ENCODE results near the gene UBE2I.

UBE2I gene

DNA sequence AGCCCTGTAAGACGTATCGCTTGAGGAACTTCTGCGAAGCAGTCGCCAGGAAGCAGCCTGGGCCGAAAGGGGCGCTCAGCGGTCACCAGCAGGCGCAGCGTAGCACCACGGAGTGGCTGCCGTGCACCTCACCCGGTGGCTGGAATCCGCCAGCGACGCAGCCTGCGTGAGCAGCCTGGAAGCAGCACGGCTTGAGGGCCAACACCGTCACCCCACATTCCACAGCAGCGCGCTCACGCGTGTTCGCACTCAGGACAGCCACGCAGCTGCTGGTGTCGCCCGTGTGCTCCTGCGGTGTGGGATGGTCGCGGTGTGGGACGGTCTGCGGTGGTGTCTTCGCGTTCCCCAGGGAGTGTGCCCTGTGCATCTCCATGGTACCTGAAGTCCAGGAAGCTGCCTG, 9.6 kb downstream of the UBE2I start:
- H3K27me3 ChIP-seq (ENCODE audit: control insufficient read depth, insufficient read depth, low read length), result no peaks in the 10 kb centered on the region
- H3K4me2 ChIP-seq (ENCODE audit: low read length), result no peak overlapping the region
- no peak overlapping the region for H3K9ac ChIP-seq (ENCODE audit: low read depth, low read length)
- no peaks in the 10 kb centered on the region for H3K4me1 ChIP-seq (ENCODE audit: control insufficient read depth, insufficient read depth, low read length)
- H3K9me3 ChIP-seq (replicated peaks; ENCODE audit: low read length), result no peaks in the 10 kb centered on the region
- no peak overlapping the region for H3K4me3 ChIP-seq (ENCODE audit: low read length)
- peaks cover 84% of the 10 kb centered on the region for H3K36me3 ChIP-seq (ENCODE audit: insufficient read depth, low read length)

DNA sequence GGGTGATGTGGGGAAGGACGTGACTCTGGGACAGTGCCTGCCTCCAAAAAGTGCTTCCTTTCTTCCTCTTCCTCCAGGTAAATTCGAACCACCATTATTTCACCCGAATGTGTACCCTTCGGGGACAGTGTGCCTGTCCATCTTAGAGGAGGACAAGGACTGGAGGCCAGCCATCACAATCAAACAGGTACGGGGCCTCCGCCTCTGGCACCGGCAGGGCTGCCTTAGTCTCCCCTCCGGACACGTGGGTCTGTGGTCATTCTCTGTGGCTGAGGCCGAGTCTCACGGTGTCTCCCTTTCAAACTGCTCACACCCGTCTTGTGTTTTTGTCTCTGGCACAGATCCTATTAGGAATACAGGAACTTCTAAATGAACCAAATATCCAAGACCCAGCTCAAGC, 10.7 kb downstream of the UBE2I start:
- Histone ChIP-seq H3K9me3 (replicated peaks; ENCODE audit: low read length) (no peaks in the 10 kb centered on the region), H3K4me3 (ENCODE audit: low read length) (no peak overlapping the region), H3K4me2 (ENCODE audit: low read length) (no peak overlapping the region), H3K27me3 (ENCODE audit: control insufficient read depth, insufficient read depth, low read length) (no peaks in the 10 kb centered on the region), H3K36me3 (ENCODE audit: insufficient read depth, low read length) (peaks cover 84% of the 10 kb centered on the region), H3K4me1 (ENCODE audit: control insufficient read depth, insufficient read depth, low read length) (no peaks in the 10 kb centered on the region), H3K9ac (ENCODE audit: low read depth, low read length) (no peak overlapping the region)

DNA sequence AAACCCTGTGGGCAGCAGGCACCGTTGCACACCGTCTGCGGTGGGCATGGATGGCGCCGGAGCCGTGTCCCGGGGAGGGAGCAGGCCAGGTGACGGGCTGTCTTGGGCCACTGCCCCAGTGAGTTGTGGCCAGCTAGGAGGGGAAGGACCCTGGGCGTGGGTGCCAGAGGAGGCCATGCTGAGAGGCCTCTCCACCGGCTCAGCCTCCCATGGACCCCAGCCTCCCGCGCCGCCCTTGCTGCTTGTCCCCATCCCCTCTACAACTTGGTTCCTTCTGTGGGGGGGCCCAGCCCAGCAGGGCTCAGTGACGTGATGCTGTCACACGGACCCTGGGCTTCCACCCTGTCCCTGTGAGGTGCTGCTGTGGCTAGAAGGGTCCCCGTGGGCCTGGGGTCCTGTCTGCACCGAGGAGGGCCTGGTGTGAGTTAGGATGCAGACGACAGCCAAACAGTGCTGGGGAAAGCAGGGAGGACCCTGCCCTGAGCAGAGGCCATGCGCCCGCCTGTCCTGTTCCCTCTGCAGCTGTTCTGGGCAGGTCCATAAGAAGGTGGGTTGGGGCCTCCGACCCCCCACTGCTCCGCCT, 11.3 kb downstream of the UBE2I start:
- Histone ChIP-seq H3K27me3 (ENCODE audit: control insufficient read depth, insufficient read depth, low read length) (no peaks in the 10 kb centered on the region), H3K9ac (ENCODE audit: low read depth, low read length) (no peak overlapping the region), H3K36me3 (ENCODE audit: insufficient read depth, low read length) (peaks cover 84% of the 10 kb centered on the region), H3K4me3 (ENCODE audit: low read length) (no peak overlapping the region), H3K4me2 (ENCODE audit: low read length) (no peak overlapping the region), H3K9me3 (replicated peaks; ENCODE audit: low read length) (no peaks in the 10 kb centered on the region), H3K4me1 (ENCODE audit: control insufficient read depth, insufficient read depth, low read length) (no peaks in the 10 kb centered on the region)

DNA sequence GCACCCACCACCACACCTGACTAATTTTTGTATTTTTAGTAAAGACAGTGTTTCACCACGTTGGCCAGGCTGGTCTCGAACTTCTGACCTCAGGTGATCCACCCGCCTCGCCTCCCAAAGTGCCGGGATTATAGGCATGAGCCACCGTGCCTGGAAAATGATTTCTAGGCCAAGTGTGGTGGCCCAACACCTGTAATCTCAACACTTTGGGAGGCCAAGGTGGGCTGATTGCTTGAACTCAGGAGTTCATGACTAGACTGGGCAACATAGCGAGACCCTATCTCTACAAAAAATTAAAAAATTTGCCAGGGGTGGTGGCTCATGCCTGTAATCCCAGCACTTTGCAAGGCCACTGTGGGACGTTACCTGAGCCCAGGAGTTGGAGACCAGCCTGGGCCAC, 13.0 kb downstream of the UBE2I start:
- Histone ChIP-seq H3K4me2 (ENCODE audit: low read length) (no peak overlapping the region), H3K9ac (ENCODE audit: low read depth, low read length) (no peak overlapping the region), H3K9me3 (replicated peaks; ENCODE audit: low read length) (no peaks in the 10 kb centered on the region), H3K4me1 (ENCODE audit: control insufficient read depth, insufficient read depth, low read length) (no peaks in the 10 kb centered on the region), H3K27me3 (ENCODE audit: control insufficient read depth, insufficient read depth, low read length) (no peaks in the 10 kb centered on the region), H3K4me3 (ENCODE audit: low read length) (no peak overlapping the region), H3K36me3 (ENCODE audit: insufficient read depth, low read length) (peaks cover 70% of the 10 kb centered on the region)

DNA sequence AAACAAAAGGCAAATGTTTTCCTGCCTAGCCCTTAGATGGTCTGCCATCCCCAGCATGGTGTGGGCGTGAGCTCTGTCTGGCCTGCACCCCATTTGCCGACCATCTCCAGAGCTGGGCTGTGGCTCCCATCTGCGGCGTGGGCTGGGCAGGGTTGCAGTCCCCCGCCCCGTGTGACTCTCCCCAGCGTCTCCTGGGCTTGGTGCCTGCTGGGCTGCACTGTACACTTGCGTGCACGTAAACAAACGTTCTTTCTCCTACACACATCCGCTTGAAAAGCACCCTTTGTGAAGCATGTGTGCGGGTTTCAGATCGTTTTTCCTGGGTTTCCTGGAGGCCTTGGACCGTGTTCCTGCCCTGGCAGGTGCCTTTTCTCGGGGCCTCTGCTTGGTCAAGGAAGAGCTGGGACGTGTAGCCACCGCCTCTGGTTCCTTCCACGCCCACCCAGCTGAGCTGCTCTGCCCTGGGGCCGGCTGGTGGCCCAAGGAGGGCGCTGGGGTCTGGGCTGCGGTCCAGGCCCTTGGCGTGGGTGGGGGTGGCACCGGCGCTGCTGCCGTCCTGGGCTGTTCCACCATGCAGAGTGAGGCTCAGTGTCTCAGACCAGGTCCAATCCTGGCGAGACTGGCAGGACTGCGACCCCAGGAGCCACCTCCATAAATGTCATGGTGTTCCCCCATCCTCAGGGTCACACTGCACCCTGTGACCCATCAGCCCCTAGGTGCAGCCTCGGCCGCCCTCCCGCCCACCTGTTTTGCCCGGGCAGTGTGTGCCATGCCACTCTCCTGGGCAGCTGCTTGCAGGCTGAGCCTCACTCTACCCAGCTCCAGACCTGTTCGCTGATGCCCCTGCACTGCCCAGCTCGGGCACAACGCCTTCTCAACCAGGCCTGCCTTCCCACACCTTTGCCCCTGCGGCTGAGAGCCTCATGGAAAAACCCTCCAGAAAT, 14.1 kb downstream of the UBE2I start:
- H3K4me3 ChIP-seq (ENCODE audit: low read length), result no peak overlapping the region
- no peaks in the 10 kb centered on the region for H3K4me1 ChIP-seq (ENCODE audit: control insufficient read depth, insufficient read depth, low read length)
- H3K9me3 ChIP-seq (replicated peaks; ENCODE audit: low read length), result no peaks in the 10 kb centered on the region
- H3K4me2 ChIP-seq (ENCODE audit: low read length), result no peak overlapping the region
- peaks cover 59% of the 10 kb centered on the region for H3K36me3 ChIP-seq (ENCODE audit: insufficient read depth, low read length)
- H3K9ac ChIP-seq (ENCODE audit: low read depth, low read length), result no peak overlapping the region
- H3K27me3 ChIP-seq (ENCODE audit: control insufficient read depth, insufficient read depth, low read length), result no peaks in the 10 kb centered on the region

DNA sequence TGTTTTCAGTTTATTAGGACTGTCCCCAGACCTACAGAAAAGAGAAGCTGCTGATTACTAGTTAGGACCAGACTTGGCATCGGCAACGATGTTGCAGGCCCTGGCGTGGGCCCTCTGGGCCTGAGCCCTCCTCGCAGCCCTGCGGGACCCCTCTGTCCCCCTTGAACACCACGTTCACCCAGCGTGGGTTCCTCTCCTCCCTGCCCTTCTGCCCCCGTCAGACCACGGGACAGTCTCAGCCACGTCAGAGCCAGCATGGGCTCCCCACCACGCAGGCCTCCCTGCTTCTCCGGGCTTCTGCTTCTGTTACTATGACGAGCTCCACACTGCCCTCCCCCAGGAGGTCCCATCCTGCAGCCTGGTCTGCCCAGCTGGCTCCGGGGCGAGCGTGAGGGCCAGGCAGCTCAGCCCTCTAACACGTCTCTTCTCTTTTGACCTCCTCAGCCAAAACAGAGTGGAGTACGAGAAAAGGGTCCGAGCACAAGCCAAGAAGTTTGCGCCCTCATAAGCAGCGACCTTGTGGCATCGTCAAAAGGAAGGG, 14.9 kb downstream of the UBE2I start:
- no peak overlapping the region for H3K4me3 ChIP-seq (ENCODE audit: low read length)
- no peaks in the 10 kb centered on the region for H3K4me1 ChIP-seq (ENCODE audit: control insufficient read depth, insufficient read depth, low read length)
- peaks cover 51% of the 10 kb centered on the region for H3K36me3 ChIP-seq (ENCODE audit: insufficient read depth, low read length)
- H3K27me3 ChIP-seq (ENCODE audit: control insufficient read depth, insufficient read depth, low read length), result no peaks in the 10 kb centered on the region
- H3K9ac ChIP-seq (ENCODE audit: low read depth, low read length), result no peak overlapping the region
- H3K4me2 ChIP-seq (ENCODE audit: low read length), result no peak overlapping the region
- no peaks in the 10 kb centered on the region for H3K9me3 ChIP-seq (replicated peaks; ENCODE audit: low read length)

DNA sequence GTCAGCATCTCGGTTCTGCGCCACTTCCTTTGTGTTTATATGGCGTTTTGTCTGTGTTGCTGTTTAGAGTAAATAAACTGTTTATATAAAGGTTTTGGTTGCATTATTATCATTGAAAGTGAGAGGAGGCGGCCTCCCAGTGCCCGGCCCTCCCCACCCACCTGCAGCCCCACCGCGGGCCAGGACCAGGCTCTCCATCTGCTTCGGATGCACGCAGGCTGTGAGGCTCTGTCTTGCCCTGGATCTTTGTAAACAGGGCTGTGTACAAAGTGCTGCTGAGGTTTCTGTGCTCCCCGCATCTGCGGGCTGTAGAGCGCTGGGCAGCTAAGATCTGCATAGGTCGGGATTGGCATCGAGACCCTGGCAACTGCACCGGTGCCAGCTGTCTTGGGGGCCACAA, 15.8 kb downstream of the UBE2I start:
- Histone ChIP-seq H3K4me2 (ENCODE audit: low read length) (no peak overlapping the region), H3K27me3 (ENCODE audit: control insufficient read depth, insufficient read depth, low read length) (no peaks in the 10 kb centered on the region), H3K4me1 (ENCODE audit: control insufficient read depth, insufficient read depth, low read length) (no peaks in the 10 kb centered on the region), H3K9me3 (replicated peaks; ENCODE audit: low read length) (no peaks in the 10 kb centered on the region), H3K9ac (ENCODE audit: low read depth, low read length) (no peak overlapping the region), H3K4me3 (ENCODE audit: low read length) (no peak overlapping the region), H3K36me3 (ENCODE audit: insufficient read depth, low read length) (peaks cover 42% of the 10 kb centered on the region)

DNA sequence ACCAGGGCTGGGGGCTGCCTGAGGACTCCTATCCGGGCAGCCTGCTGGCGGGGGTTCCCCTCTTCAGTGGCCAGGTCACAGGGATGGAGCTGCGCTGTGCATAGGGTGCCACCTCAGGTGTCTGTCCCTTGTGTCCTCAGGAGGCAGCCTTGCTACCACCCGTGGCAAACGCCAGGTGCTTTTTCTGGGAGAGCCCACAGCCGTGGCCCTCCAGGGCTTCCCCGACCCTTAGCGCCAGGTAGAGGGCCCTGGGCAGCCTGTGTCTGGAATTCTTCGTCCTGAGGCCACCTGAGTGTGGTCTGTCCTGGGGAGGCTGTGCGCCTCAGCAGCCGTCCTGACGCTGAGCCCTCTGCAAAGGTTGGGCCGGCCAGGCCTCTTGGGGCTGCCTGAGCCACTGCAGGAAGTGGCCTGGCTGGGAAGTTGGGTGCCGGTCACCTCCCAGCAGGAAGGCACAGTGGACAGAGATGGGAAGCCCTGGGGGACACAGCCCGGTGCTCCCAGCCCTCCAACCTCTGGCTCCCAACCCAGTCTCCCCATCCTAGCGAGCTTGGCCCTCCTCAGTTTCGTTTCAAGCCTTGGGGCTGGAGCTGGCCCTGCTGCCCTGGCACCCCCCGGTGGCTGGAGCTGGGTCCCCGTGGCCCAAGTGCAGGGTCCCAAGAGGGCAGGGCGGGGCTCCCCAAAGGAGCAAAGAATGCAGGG, 16.4 kb downstream of the UBE2I start:
- H3K4me1 ChIP-seq (ENCODE audit: control insufficient read depth, insufficient read depth, low read length), result no peaks in the 10 kb centered on the region
- no peak overlapping the region for H3K4me3 ChIP-seq (ENCODE audit: low read length)
- no peak overlapping the region for H3K4me2 ChIP-seq (ENCODE audit: low read length)
- no peak overlapping the region for H3K9ac ChIP-seq (ENCODE audit: low read depth, low read length)
- peaks cover under 1% of the 10 kb centered on the region for H3K27me3 ChIP-seq (ENCODE audit: control insufficient read depth, insufficient read depth, low read length)
- H3K36me3 ChIP-seq (ENCODE audit: insufficient read depth, low read length), result peaks cover 37% of the 10 kb centered on the region
- no peaks in the 10 kb centered on the region for H3K9me3 ChIP-seq (replicated peaks; ENCODE audit: low read length)

DNA sequence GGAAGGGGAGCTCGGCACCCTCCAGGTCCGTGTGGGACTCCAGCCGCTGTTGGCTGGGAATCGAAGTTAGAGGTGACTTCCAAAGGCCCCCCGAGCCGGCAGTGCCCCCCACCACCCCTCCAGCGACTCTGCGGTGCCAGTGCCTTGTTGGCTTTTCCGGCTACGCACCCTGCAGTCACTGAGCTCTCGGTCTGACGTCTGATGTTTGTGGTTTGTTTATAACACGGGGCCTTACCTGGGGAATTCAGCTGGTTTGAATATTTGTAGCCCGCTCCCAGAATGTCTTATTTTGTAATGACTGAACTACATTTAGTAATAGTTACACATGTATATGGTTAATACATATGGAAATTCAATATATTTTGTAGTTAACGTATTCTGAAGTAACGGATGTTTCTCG, 17.0 kb downstream of the UBE2I start:
- H3K36me3 ChIP-seq (ENCODE audit: insufficient read depth, low read length), result peaks cover 32% of the 10 kb centered on the region
- H3K27me3 ChIP-seq (ENCODE audit: control insufficient read depth, insufficient read depth, low read length), result peaks cover 7% of the 10 kb centered on the region
- H3K4me2 ChIP-seq (ENCODE audit: low read length), result no peak overlapping the region
- H3K4me3 ChIP-seq (ENCODE audit: low read length), result no peak overlapping the region
- H3K9ac ChIP-seq (ENCODE audit: low read depth, low read length), result no peak overlapping the region
- H3K4me1 ChIP-seq (ENCODE audit: control insufficient read depth, insufficient read depth, low read length), result peaks cover 3% of the 10 kb centered on the region
- H3K9me3 ChIP-seq (replicated peaks; ENCODE audit: low read length), result no peaks in the 10 kb centered on the region

DNA sequence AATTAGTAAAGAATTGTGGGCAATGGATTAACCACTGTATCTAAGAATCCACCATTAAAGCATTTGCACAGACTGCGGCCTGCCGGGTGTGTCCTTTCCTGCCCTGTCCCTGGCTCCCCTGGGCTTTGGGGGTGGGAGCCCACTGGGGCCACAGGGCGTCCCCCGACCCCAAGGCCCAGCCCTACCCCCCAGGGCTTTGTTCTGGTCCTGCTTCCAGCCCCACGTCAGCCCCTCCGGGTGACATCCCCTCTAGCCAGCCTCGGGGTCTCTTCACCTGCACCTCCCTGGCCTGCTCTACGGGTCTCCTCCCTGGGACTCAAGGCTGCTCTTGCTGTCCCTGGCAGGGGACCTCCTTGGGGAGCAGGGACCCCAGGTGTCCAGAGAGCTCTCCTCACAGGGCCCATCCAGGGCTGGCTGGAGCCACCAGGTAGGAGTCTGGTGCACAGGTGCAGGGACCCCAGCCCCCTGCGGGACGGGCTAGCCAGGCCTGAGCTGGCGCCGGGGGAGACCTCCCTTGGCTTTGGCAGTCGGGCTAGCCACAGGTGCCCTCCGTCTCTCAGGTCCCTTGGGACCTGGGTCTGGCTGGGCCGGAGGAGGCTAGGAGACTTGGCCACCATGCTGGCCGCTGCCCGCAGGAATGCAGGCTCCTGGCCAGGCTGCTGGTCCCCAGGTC, 17.6 kb downstream of the UBE2I start:
- Histone ChIP-seq H3K4me1 (ENCODE audit: control insufficient read depth, insufficient read depth, low read length) (peaks cover 9% of the 10 kb centered on the region), H3K9me3 (replicated peaks; ENCODE audit: low read length) (no peaks in the 10 kb centered on the region), H3K27me3 (ENCODE audit: control insufficient read depth, insufficient read depth, low read length) (peaks cover 13% of the 10 kb centered on the region), H3K9ac (ENCODE audit: low read depth, low read length) (no peak overlapping the region), H3K4me3 (ENCODE audit: low read length) (no peak overlapping the region), H3K4me2 (ENCODE audit: low read length) (no peak overlapping the region), H3K36me3 (ENCODE audit: insufficient read depth, low read length) (peaks cover 26% of the 10 kb centered on the region)

DNA sequence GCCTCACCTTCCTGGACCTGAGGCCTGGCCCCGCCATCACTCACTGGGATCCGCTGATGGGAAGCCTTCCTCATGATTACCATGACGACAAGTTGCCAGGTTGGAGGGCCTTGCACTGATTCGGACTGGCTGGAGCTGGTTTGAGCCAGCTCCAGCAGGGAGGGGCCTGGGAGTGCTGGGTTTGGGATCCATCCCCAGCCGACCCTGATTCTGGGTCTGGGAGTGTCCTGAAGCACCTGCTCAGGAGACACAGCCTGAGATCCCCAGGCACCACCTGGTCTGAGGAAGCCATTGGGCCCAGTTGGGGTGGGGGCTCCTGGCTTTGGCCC, 18.1 kb downstream of the UBE2I start:
- Histone ChIP-seq H3K36me3 (ENCODE audit: insufficient read depth, low read length) (peaks cover 26% of the 10 kb centered on the region), H3K4me3 (ENCODE audit: low read length) (no peak overlapping the region), H3K9me3 (replicated peaks; ENCODE audit: low read length) (no peaks in the 10 kb centered on the region), H3K4me2 (ENCODE audit: low read length) (no peak overlapping the region), H3K27me3 (ENCODE audit: control insufficient read depth, insufficient read depth, low read length) (peaks cover 18% of the 10 kb centered on the region), H3K4me1 (ENCODE audit: control insufficient read depth, insufficient read depth, low read length) (peaks cover 13% of the 10 kb centered on the region), H3K9ac (ENCODE audit: low read depth, low read length) (no peak overlapping the region)
